GM19025 (cell line): ENCODE measurements around the gene ACYP2.
"Not testable (repeated sequence)": the region's sequence is repeated elsewhere in the genome, so short reads cannot be mapped to it uniquely, and the experiment has no call there.

ENCODE experiments used
- ATAC-seq: cut with Tn5 transposase; IDR thresholded peaks from one replicate; pipeline ENCODE4 v1.9.1; 2021; ENCODE audit warnings: mild to moderate bottlenecking, low read depth, moderate library complexity; ENCODE audit not compliant: unreplicated experiment

ACYP2 gene

DNA sequence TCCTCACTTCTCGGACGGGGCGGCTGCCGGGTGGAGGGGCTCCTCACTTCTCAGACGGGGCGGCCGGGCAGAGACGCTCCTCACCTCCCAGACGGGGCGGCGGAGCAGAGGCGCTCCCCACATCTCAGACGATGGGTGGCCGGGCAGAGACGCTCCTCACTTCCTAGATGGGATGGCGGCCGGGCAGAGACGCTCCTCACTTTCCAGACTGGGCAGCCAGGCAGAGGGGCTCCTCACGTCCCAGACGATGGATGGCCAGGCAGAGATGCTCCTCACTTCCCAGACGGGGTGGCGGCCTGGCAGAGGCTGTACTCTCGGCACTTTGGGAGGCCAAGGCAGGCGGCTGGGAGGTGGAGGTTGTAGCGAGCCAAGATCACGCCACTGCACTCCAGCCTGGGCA, 19.3 kb upstream of the ACYP2 start:
- not testable (repeated sequence) for ATAC-seq

DNA sequence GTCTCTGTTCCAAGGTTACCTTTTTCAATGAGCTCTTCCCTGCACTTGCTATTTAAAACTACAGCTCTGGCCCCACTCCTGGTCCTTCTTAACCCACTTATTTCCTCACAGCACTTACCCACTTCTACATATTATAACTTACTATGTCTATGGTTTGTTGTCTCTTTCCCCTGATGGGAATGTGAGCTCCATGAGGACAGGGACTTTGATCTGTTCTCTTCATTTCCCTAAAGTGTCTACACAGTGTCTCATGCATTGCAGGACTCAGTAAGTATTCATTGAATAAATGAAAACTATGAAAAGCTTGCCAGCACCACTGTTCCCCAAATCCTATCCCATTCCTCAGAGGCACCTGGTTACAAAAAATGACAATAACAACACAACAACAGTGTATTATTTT, 18.3 kb upstream of the ACYP2 start:
- no peak for ATAC-seq

DNA sequence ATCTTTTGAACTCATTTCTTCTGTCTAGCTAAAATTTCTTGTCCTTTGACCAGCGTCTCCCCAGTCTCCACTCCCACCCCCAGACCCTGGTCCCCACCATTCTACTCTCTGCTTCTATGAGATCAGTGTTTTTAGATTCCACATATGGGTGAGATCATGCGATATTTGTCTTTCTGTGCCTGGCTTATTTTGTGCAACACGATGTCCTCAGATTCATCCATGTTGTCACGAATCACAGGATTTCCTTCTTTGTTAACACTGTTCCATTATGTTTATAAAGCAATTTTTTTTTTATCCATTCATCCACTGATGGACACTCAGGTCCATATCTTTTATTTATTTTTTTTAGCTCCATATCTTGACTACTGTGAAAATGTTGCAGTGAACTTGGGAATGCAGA, 16.0 kb upstream of the ACYP2 start:
- no peak for ATAC-seq

DNA sequence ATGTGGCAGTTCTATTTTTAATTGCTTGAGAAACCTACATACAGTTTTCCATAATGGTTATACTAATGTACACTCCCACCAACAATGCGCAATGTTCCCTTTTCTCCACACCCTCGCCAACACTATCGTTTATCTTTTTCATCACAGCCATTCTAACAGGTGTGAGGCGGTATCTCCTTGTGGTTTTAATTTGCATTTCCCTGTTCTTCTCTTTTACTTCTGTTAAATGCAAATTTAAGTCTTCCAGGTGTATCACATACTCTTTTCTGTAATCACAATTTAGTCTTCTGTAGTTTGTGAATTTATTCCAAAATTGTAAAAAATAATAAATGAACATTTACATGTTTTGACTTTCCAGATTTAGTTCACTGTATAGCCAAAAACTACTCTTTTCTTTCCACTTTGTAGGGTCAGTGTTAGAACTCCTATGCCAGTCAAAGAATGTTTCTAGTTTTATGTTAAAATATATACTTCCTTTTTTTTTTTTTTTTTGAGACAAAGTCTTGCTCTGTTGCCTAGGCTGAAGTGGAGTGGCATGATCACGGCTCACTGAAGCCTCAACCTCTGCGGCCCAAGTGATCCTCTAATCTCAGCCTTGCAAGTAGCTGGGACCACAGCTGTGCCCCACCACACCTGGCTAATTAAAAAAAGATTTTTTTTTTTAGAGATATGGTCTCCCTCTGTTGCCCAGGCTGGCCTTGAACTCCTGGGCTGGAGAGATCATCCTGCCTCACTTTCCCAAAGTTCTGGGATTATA, 15.4 kb upstream of the ACYP2 start:
- peak; percentile 54 for ATAC-seq

DNA sequence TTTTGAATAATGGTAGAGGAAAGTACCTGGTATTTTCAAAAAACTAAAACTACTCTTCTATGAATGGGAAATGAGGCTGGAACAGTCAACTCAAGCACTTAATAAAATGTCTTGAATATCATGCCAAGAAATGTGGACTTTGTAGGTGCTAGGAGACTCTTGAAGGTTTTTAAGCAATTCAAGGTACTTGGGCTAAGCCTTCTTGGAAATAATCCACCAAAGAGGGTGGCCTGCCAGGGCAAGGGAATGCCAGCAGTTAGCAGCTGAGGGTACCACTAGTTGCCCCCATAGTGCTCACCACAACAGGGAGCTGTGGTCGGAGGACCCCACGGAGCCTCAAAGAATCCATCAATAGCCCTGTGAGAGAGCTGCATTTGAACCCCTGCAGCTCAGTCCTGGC, 14.6 kb upstream of the ACYP2 start:
- ATAC-seq = no peak

DNA sequence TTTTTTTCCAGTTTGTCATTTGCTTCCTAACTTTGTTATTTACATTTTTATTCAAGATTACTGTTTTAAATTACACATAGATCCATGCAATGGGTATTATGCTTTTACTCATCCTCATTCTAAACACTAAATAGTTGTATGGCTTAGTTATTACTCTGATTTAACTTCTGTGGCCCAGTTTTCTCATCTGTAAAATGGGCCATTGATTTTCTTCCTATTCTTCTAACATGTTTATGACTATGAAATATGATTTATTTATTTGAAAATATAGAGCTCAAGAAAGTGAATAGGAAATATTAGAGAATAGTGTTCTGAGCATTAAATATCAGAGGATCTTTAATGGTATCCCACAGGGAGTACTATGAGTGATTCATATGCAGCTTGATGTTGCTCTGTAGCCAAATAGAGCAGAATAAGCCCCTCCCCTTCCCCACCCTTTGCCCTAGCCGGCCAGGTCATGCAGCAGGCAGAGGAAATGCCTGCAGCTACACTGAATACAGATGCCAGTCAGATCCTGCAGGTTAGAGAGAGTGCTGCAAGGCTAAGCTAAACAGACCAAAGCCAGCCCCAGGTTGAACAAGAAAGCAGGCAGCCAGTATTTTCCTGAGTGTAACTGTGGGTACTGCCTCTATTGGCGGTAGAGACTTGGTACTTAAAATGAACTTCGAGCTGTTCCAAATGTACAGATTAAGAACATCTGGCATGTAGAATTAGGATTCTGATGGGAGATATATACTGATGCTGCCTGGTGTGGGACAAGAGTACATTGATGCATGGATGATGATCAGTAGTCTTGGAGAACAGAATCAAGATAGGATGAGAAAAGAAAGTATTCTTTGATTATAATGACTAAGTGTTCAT, 11.7 kb upstream of the ACYP2 start:
- no peak for ATAC-seq

DNA sequence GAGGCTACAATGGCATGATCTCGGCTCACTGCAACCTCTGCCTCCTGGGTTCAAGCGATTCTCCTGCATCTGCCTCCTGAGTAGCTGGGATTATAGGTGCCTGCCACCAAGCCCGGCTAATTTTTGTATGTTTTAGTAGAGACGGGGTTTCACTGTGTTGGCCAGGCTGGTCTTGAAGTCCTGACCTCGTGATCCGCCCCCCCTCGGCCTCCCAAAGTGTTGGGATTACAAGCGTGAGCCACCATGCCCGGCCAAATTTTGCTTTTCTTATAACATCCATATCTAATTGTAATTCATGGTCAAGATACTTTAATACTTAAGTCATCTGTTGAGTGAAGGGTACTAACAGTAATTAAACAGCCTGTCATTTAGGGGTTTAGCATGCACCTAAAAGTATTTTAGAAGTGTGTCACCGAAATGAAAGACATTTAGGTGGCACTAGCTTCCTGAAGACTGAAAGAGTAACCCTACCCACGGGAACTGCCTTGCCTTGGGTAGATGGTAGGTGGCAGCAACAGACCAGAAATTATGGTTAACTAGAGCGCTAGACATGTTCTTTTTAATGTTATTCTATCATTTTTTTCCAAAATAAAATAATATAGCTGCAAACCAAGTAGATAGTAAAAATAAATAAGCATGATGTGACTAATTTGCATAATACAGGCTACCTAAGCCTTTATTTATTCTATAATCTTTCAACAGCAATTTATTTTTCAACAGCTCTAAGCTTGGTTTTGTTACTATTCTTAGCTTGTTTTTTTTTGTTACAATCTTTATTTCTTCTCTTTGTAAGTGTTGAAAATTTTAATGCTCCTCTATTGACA, 8.6 kb upstream of the ACYP2 start:
- ATAC-seq = no peak

DNA sequence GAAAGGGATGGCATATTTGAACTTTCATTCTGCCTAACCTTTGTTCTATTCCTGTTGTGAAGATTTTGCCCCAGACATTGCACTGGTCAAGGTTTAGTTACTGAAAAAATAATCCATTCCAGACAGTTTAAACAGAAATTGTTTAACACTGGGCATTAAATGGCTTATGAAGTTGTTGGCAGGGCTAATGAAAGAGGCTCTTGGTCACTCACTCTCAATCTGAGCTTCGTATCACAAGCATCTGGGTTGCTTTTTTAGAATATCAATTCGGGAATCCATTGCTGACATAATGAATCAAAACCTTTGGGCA, 8.0 kb upstream of the ACYP2 start:
- no peak for ATAC-seq

DNA sequence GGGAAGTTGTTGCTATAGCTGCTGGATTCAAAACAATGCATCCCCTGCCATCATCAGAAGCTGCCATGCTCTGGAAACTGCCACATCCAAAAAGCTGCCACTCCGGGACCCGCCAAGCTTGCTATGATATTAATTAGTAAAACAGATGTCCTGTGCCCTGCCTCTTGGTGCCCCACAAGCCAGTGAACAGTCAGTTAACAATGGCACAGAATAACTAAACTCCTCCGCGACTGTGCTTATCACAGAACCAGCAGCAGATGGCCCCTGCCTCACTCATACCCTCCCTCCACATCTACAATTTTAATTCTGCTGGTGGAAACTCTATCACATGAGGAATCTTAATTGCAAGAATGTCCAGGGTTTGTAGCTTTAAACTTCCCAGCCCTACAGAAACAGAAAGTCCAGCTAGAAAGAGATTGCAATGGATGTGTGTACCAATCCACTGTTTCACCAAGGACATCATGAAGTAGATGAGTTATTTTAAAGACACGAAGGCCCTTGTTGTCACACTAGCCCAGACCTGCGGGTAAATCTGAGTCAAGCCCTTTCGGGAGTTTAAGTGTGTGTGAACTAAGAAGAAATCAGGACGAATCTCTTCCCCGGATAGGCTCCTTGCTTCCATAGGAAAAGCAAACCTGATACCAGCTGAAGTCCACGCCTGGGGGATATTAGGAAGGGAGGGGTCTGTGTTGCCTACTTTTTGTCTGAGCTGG, 7.4 kb upstream of the ACYP2 start:
- ATAC-seq = no peak

DNA sequence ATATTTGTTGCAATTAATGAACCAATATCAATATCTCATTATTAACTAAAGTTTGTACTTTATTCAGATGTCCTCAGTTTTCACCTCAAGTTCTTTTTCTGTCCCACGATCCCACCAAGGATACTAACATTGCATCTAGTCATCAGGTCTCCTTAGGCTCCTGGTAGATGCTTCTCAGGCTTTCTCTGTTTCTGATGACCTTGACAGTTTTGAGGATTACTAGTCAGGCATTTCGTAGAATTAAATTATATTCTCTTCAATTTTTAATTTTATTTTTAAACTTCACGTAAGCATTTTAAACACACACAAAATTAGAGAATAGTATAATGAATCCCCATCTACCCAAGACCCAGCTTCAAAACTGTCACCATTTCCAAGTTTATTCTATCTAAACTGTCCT, 5.6 kb upstream of the ACYP2 start:
- ATAC-seq = no peak

DNA sequence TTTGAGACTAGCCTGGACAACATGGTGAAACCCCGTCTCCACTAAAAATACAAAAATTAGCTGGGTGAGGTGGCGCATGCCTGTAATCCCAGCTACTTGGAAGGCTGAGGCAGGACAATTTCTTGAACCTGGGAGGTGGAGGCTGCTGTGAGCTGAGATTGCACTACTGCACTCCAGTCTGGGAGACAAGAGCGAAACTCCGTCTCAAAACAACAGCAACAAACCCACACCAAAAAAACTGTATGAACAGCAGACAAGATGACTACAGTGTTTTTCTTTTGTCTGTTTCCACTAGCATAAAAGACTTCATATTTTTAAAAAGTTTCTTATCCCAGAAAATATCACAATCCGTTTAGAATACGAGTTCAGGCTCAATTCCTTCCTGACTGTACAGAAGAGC, 936 bp upstream of the ACYP2 start:
- ATAC-seq = not testable (repeated sequence)

DNA sequence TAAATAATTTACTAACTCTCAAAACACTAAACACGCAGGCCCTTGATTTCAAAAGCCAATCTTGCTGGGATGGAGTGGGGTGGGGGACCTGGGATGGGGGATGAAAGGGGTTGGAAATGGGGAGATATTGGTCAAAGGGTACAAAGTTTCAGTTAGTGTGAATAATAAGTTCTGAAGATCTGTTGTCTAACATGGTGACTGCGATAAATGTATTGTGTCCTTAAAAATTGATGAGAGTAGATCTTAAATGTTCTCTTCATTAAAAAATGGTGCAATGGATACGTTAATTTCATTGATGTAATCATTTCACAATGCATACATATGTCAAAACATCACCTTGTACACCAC, 505 bp upstream of the ACYP2 start:
- ATAC-seq = no peak

DNA sequence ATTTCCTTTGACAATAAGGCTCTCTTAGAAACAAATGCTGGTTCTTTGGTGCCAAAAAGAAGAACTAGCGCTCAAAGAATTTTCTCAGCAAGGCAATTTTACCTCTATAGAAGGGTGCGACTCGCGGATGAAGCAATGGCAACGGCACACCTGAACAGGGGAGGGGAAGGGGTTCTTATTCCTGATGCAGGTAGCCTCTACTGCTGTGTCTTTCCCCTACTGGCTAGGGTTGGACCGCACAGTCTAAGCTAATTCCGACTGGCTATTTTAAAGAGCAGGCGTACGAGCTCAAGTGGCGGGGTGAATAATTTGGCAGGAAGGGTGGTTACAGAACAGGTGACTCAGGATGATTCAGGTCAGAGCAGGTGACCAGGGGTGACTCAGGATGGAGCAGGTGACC, 1.2 kb downstream of the ACYP2 start:
- ATAC-seq = not testable (repeated sequence)

DNA sequence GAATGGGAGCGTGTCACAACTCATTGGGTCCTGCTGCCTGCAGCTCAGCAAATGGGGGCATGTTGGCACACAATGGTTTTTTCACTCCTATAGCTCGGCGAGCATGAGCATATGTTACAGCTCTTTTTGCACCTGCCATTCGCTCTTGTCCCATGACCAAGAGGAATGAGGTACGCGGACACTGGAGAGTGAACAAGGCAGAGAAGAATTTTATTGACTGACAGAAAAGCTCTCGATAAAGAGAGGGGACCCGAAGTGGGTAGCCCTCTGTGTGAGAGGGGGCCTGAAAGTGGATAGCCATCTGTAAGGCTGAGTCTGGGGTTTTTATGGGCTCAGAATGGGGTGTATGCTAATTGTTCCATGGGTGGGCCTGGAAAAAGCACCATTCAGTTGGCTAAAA, 5.5 kb downstream of the ACYP2 start:
- no peak for ATAC-seq

DNA sequence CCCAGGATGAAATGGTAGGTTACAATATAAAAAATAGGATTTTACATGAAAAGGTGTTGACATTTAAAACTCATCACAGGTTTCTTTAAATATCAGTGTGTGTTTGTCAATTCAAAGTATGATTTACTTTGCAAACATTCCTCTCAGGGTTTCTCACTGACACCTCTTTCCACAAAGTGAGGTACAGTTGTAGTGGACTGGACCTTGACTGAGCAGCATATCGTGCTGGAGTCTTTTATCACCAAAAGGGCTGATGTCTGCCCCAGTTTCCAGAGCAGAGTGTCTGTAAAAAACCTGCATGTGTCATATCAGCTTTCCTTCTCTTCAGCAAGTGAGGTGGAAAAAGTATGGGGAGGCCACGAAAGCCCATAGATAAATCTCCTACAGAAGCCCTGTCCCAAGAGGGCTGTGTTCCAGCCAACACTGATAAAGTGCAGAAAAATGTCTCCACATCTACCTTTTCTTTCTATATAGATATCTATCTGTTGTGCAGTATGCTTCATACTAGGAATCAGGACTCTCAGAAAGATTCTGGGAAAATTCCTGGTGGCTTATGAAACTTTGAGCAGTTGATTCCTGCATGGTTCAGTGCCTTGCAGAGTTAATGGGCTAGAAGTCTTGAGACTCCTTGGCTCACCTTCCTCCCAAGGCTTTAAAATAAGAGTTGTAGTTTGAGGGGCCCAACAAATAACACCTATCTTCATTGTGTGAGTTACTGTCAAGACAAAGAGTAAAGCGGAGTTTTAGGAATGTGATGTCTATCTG, 6.9 kb downstream of the ACYP2 start:
- no peak for ATAC-seq

DNA sequence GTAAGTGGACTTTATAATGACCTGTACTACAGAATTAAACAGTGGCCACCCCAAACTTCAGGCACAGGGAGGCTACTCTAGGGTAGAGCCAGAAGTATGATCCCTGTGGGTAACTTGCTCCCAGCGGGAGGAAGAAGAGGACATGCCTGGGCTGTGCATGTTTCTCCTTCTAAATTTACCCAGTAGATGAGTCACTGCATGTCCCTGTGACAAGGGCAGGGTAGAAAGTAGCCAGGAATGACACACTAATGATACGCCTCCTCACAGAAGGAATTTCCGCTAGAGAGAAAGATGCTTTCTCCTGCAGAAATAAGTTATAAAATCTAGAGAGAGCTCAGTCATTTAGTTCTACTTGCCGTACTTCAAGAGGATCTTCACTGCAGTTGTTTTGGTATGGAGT, 7.5 kb downstream of the ACYP2 start:
- ATAC-seq = no peak

DNA sequence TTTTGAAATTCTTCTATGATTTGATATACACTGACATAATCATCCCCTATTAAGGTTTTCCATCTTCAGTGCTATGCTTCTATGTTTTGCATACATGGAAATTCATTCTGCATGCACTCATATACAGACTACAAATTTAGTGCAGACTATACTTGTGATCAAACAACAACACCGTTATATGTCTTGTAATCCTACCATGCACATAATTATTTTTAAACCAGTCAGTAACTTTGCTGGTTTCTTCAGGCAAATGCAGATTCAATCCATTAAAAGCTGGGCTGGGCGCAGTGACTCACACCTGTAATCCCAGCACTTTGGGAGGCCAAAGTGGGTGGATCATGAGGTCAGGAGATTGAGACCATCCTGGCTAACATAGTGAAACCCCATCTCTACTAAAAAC, 11.8 kb downstream of the ACYP2 start:
- ATAC-seq = not testable (repeated sequence)

DNA sequence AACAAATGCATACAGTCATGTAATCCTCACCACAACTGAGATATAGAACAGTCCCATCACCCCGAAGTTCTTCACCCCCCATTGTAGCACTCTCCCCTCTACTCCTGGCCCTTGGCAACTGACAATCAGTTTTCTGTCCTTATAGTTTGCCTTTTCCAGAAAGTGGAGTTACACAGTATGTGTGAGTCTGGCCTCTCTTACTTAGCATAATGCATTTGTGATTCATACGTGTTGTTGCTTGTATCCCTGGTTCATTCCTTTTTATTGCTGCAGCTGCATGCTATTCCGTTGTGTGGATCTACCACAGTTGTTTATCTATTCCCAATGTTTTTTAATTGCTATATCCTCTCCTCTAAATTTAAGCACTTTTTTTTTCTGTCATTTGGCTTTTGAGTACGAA, 17.6 kb downstream of the ACYP2 start:
- ATAC-seq = no peak

DNA sequence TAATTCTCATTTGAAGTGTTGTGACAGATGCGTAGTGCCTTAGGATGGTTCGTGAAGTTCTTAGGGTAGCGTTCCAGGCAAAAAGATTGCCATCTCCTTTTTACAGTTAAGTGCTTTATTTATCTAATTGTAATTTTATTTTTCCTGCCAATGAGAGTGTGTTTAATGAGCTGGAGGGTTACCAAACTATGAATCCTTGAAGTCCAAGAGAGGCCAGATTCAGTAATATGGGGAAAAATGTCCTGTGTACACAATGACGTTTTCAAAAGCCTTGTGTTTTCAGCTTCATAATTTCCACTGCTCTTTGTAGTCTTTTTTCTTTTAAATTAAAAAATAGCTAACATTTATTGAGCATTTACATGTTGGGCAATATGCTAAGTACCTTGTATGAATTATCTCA, 23.8 kb downstream of the ACYP2 start:
- no peak for ATAC-seq

DNA sequence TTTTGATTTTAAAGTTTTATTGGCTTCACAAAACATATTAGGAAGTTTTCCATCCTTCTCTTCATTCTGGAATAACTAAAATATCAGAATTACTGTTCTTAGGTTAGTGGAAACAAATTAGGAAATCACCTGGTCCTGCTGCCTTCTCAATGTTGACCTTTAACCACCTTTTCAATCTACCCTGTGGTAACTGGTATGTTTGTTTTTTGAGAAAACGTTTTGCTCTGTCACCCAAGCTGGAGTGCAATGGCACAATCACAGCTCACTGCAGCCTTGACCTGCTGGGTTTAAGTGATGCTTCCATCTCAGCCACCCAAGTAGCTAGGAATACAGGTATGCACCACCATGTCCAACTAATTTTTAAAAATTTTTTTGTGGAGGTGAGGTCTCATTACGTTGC, 28.4 kb downstream of the ACYP2 start:
- no peak for ATAC-seq
